K562 (cell line): Measurements from ENCODE around the gene ADSS2. TPM values are rescaled to one million over a fixed set of nuclear protein-coding genes. Genes with fewer than 3 reads are reported as not detected.

Source experiments
- CREB1 ChIP-seq, 2 experiments: sonication (generic) in 1 of 2; formaldehyde crosslinking in 1 of 2; IDR thresholded peaks; 2 replicates each; pipeline versions ENCODE4 v1.6.1 to v1.8.0; 2012 to 2022; ENCODE audit warnings: inconsistent platforms in 1 of 2, mild to moderate bottlenecking in 1 of 2, missing genetic modification reagents in 1 of 2, moderate library complexity in 1 of 2
- ETV1 ChIP-seq: fragments of 450-650 bp; conservative IDR thresholded peaks from 2 replicates; pipeline ENCODE4 v1.6.1; 2016; ENCODE audit warnings: missing genetic modification characterization, control low read depth, low read depth, missing compliant biosample characterization
- GABPB2 ChIP-seq: fragments of 250-450 bp; sonication (Bioruptor Pico); conservative IDR thresholded peaks from 2 replicates; pipeline ENCODE4 v1.5.1; 2021; ENCODE audit warnings: mild to moderate bottlenecking
- HOXB6 ChIP-seq: fragments of 250-450 bp; sonication (Bioruptor Pico); IDR thresholded peaks from 2 replicates; pipeline ENCODE4 v1.5.1; 2022; ENCODE audit warnings: mild to moderate bottlenecking, borderline replicate concordance
- MYC ChIP-seq, 2 experiments: fragments of 250-450 bp in 1 of 2; sonication (Bioruptor Pico) in 1 of 2; IDR thresholded peaks; 2 replicates each; pipeline versions ENCODE4 v1.5.1 to v1.6.1; 2012 to 2021; ENCODE audit warnings: low read depth in 2 of 2, borderline replicate concordance in 1 of 2, improper control_type of control experiment in 1 of 2, low read length in 1 of 2, mild to moderate bottlenecking in 1 of 2, moderate library complexity in 1 of 2
- RBBP5 ChIP-seq: fragments of 200-600 bp; sonication (generic); IDR thresholded peaks from 2 replicates; pipeline ENCODE4 v1.6.1; 2012; ENCODE audit warnings: borderline replicate concordance, mild to moderate bottlenecking, low read length, control low read depth, inconsistent platforms; ENCODE audit not compliant: insufficient read depth, poor library complexity, severe bottlenecking
- TEAD4 ChIP-seq, 2 experiments: sonication (generic) in 1 of 2; formaldehyde crosslinking in 1 of 2; IDR thresholded peaks; 2 replicates each; pipeline versions ENCODE4 v1.6.1 to v1.8.0; 2012 to 2022; ENCODE audit warnings: borderline replicate concordance in 1 of 2, inconsistent platforms in 1 of 2, low read length in 1 of 2, mild to moderate bottlenecking in 1 of 2, missing genetic modification reagents in 1 of 2
- ZNF79 ChIP-seq: fragments of 250-450 bp; sonication (Bioruptor Pico); IDR thresholded peaks from 2 replicates; pipeline ENCODE4 v1.4.0; 2020; ENCODE audit warnings: low read depth, mild to moderate bottlenecking, moderate library complexity
- polyA plus RNA-seq, 8 experiments: library from polyadenylated mRNA; depleted of rRNA in 4 of 8; stranded (reverse) in 5 of 8; unstranded in 3 of 8; fragments of >200 nt; fragmentation: Nextera tagmentation in 2 of 8; fragmentation: Illumina TruSeq in 1 of 8; extraction: Ambion mirVana in 2 of 8; extraction: Trizol in 1 of 8; gene quantifications; 2 replicates each; pipeline versions ENCODE4 v1.2.1 to v1.2.3, GENCODE V29; 2011 to 2014; ENCODE audit warnings: inconsistent platforms in 1 of 8, missing spikeins in 1 of 8
- total RNA-seq, 7 experiments: library from RNA; depleted of rRNA in 6 of 7; stranded (reverse); fragments of >200 nt in 6 of 7; fragmentation: Illumina TruSeq in 2 of 7; extraction: Trizol in 2 of 7; gene quantifications; 2 replicates each; pipeline versions ENCODE4 v1.2.1 to v1.2.3, GENCODE V29; 2011 to 2021; ENCODE audit warnings: low replicate concordance in 1 of 7
- TF ChIP-seq, protein P1 (sequence below): fragments of 450-650 bp; IDR thresholded peaks from 2 replicates; pipeline ENCODE4 v1.6.1; 2018; ENCODE audit not compliant: partially characterized antibody
- TF ChIP-seq, protein P2 (sequence below): fragments of 450-650 bp; IDR thresholded peaks from 2 replicates; pipeline ENCODE4 v1.6.1; 2014; ENCODE audit warnings: low read depth, mild to moderate bottlenecking, moderate library complexity, borderline replicate concordance
- TF ChIP-seq, protein P3 (sequence below): sonication (generic); formaldehyde crosslinking; IDR thresholded peaks from 2 replicates; pipeline ENCODE4 v1.8.1; 2023; ENCODE audit warnings: mild to moderate bottlenecking, missing genetic modification reagents
- TF ChIP-seq, protein P4 (sequence below): IDR thresholded peaks from 2 replicates; pipeline ENCODE4 v1.6.1; 2011; ENCODE audit warnings: borderline replicate concordance, low read depth, mild to moderate bottlenecking, moderate library complexity, low read length; ENCODE audit not compliant: insufficient read depth, poor library complexity, severe bottlenecking
- TF ChIP-seq, protein P5 (sequence below): sonication (generic); formaldehyde crosslinking; IDR thresholded peaks from 2 replicates; pipeline ENCODE4 v1.8.1; 2023; ENCODE audit warnings: mild to moderate bottlenecking, missing genetic modification reagents, moderate library complexity

Gene ADSS2
- total and polyA plus RNA-seq, 9 of the 15 experiments (the other 6 are each of a cell fraction or from before 2014, with no cell fraction given) = 8.8 to 63.8 (median 59.4) TPM

DNA sequence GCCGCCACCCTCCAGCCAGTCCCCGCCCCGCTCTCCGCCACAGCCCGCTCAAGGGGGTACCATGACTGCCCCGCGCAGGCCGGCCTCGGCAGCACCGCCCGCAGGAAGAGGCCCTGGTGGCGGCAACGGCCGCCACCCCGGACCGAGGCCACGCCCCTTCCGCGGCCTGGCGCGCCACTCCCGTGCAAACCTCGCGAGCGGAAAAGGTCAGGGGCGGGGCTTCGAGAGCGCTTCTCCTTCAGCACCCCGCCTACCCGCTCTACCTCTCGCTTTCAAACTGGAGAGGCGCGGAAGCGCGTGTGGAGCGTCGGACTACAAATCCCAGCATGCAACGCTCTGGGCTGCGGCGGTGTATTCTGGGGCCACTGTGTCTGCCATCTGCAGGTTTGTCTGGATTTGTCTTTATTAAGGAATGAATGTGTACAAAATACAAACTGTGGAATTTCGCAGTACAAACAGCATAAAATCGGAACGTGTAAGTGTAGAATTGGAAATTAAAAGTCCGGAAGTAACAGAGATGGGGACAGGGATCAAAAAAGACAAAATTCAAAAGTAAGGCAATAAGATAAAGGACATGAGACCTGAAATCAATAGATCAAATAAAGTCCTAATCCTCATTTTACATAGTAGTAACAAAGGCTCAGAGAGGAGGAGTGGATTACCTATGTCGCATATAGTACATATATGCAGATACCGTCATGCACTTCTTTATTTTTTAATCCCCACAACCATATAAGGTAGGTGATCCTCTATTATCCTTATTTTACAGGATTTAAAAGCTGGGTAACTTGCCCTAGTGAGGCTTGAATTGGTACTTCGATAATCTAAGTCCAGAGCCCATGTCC is 464 bp upstream of the ADSS2 start (continued):
- TF ChIP-seq TEAD4 (IDR thresholded peaks at IDR 0.05; ENCODE audit: low read length) (peak; percentile 64), TEAD4 (CRISPR knock-in tag; IDR thresholded peaks at IDR 0.05; ENCODE audit: borderline replicate concordance) (no peak), ZNF79 (CRISPR knock-in tag) (0 out of 2 replicates have a peak, but pooled peaks have one; percentile 62), RBBP5 (no peak), HOXB6 (CRISPR knock-in tag) (no peak), GABPB2 (no peak), ETV1 (tag) (peak; percentile 51; the same call in 1 of the 2 replicates), CREB1 (IDR thresholded peaks at IDR 0.05) (peak; percentile 77), CREB1 (CRISPR knock-in tag; IDR thresholded peaks at IDR 0.05) (peak; percentile 57; the same call in 1 of the 2 replicates), MYC (IDR thresholded peaks at IDR 0.05; ENCODE audit: low read depth, low read length) (peak; percentile 86), MYC (CRISPR knock-in tag; IDR thresholded peaks at IDR 0.05; ENCODE audit: borderline replicate concordance, low read depth) (no peak)
- TF ChIP-seq, protein P1, sequence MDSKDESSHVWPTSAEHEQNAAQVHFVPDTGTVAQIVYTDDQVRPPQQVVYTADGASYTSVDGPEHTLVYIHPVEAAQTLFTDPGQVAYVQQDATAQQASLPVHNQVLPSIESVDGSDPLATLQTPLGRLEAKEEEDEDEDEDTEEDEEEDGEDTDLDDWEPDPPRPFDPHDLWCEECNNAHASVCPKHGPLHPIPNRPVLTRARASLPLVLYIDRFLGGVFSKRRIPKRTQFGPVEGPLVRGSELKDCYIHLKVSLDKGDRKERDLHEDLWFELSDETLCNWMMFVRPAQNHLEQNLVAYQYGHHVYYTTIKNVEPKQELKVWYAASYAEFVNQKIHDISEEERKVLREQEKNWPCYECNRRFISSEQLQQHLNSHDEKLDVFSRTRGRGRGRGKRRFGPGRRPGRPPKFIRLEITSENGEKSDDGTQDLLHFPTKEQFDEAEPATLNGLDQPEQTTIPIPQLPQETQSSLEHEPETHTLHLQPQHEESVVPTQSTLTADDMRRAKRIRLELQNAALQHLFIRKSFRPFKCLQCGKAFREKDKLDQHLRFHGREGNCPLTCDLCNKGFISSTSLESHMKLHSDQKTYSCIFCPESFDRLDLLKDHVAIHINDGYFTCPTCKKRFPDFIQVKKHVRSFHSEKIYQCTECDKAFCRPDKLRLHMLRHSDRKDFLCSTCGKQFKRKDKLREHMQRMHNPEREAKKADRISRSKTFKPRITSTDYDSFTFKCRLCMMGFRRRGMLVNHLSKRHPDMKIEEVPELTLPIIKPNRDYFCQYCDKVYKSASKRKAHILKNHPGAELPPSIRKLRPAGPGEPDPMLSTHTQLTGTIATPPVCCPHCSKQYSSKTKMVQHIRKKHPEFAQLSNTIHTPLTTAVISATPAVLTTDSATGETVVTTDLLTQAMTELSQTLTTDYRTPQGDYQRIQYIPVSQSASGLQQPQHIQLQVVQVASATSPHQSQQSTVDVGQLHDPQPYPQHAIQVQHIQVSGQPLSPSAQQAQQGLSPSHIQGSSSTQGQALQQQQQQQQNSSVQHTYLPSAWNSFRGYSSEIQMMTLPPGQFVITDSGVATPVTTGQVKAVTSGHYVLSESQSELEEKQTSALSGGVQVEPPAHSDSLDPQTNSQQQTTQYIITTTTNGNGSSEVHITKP = peak; percentile 30
- TF ChIP-seq, protein P2, sequence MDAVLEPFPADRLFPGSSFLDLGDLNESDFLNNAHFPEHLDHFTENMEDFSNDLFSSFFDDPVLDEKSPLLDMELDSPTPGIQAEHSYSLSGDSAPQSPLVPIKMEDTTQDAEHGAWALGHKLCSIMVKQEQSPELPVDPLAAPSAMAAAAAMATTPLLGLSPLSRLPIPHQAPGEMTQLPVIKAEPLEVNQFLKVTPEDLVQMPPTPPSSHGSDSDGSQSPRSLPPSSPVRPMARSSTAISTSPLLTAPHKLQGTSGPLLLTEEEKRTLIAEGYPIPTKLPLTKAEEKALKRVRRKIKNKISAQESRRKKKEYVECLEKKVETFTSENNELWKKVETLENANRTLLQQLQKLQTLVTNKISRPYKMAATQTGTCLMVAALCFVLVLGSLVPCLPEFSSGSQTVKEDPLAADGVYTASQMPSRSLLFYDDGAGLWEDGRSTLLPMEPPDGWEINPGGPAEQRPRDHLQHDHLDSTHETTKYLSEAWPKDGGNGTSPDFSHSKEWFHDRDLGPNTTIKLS = peak; percentile 95
- TF ChIP-seq, protein P3, sequence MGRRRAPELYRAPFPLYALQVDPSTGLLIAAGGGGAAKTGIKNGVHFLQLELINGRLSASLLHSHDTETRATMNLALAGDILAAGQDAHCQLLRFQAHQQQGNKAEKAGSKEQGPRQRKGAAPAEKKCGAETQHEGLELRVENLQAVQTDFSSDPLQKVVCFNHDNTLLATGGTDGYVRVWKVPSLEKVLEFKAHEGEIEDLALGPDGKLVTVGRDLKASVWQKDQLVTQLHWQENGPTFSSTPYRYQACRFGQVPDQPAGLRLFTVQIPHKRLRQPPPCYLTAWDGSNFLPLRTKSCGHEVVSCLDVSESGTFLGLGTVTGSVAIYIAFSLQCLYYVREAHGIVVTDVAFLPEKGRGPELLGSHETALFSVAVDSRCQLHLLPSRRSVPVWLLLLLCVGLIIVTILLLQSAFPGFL (CRISPR knock-in tag) = 0 out of 2 replicates have a peak, but pooled peaks have one; percentile 20
- TF ChIP-seq, protein P4, sequence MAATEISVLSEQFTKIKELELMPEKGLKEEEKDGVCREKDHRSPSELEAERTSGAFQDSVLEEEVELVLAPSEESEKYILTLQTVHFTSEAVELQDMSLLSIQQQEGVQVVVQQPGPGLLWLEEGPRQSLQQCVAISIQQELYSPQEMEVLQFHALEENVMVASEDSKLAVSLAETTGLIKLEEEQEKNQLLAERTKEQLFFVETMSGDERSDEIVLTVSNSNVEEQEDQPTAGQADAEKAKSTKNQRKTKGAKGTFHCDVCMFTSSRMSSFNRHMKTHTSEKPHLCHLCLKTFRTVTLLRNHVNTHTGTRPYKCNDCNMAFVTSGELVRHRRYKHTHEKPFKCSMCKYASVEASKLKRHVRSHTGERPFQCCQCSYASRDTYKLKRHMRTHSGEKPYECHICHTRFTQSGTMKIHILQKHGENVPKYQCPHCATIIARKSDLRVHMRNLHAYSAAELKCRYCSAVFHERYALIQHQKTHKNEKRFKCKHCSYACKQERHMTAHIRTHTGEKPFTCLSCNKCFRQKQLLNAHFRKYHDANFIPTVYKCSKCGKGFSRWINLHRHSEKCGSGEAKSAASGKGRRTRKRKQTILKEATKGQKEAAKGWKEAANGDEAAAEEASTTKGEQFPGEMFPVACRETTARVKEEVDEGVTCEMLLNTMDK = peak; percentile 96
- TF ChIP-seq, protein P5, sequence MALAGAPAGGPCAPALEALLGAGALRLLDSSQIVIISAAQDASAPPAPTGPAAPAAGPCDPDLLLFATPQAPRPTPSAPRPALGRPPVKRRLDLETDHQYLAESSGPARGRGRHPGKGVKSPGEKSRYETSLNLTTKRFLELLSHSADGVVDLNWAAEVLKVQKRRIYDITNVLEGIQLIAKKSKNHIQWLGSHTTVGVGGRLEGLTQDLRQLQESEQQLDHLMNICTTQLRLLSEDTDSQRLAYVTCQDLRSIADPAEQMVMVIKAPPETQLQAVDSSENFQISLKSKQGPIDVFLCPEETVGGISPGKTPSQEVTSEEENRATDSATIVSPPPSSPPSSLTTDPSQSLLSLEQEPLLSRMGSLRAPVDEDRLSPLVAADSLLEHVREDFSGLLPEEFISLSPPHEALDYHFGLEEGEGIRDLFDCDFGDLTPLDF (CRISPR knock-in tag) = peak; percentile 76
